GM06990 (cell line): ENCODE data around the gene WFDC6.

Source experiments
- DNase-seq: peaks from one replicate; pipeline ENCODE4 v3.0.0-alpha.2; 2011; ENCODE audit not compliant: insufficient read length; ENCODE audit errors: extremely low read depth
- H3K27me3 ChIP-seq: replicated peaks from 2 replicates; pipeline ENCODE4 v1.6.0; 2011; ENCODE audit warnings: low read length; ENCODE audit not compliant: control insufficient read depth, insufficient read depth
- H3K36me3 ChIP-seq: 2 replicates; pipeline ENCODE4 v1.5.1; 2011; ENCODE audit warnings: low read length; ENCODE audit not compliant: control insufficient read depth, insufficient read depth
- H3K4me3 ChIP-seq: replicated peaks from 2 replicates; pipeline ENCODE4 v1.5.1; 2011; ENCODE audit warnings: low read depth, mild to moderate bottlenecking, control low read depth, low read length
- CTCF ChIP-seq: IDR thresholded peaks from 2 replicates; pipeline ENCODE4 v1.5.1; 2011; ENCODE audit warnings: low read length, control low read depth, mild to moderate bottlenecking, inconsistent platforms; ENCODE audit not compliant: insufficient read depth, poor library complexity, severe bottlenecking

Gene WFDC6

GRCh38 chr20:45545351-45545750 is 6.1 kb upstream of the WFDC6 start:
- H3K36me3 ChIP-seq = no peaks in the 10 kb centered on the region
- H3K27me3 ChIP-seq = no peaks in the 10 kb centered on the region; the same call in 1 of the 2 replicates
- no peak for DNase-seq
- H3K4me3 ChIP-seq = no peak overlapping the region
- TF ChIP-seq CTCF = no peak

- H3K27me3 ChIP-seq = no peaks in the 10 kb centered on the region; the same call in none of the 2 replicates
- DNase-seq = no peak
- no peaks in the 10 kb centered on the region for H3K36me3 ChIP-seq
- TF ChIP-seq CTCF = peak; percentile 5
- no peak overlapping the region for H3K4me3 ChIP-seq
Observed at GRCh38 chr20:45538209-45538799, 978 bp downstream of the WFDC6 start.

- no peaks in the 10 kb centered on the region for H3K36me3 ChIP-seq
- no peaks in the 10 kb centered on the region; the same call in 1 of the 2 replicates for H3K27me3 ChIP-seq
- no peak for DNase-seq
- H3K4me3 ChIP-seq = no peak overlapping the region
- no peak for TF ChIP-seq CTCF
Observed at GRCh38 chr20:45527294-45527693, 12.0 kb downstream of the WFDC6 start.

- H3K4me3 ChIP-seq = no peak overlapping the region
- no peaks in the 10 kb centered on the region for H3K36me3 ChIP-seq
- DNase-seq = no peak
- no peaks in the 10 kb centered on the region for H3K27me3 ChIP-seq
- no peak for TF ChIP-seq CTCF
Observed at GRCh38 chr20:45523821-45524220, 15.5 kb downstream of the WFDC6 start.

- no peak for DNase-seq
Observed at GRCh38 chr20:45518282-45518681, 21.0 kb downstream of the WFDC6 start.

More at GRCh38 chr20:45518282-45518681, 21.0 kb downstream of the WFDC6 start:
- no peak overlapping the region for H3K4me3 ChIP-seq
- TF ChIP-seq CTCF = no peak
- no peaks in the 10 kb centered on the region; the same call in 1 of the 2 replicates for H3K27me3 ChIP-seq
- no peaks in the 10 kb centered on the region for H3K36me3 ChIP-seq
